Adrenal gland (tissue), 12 donors: ENCODE results near the gene ALB. TPM values are rescaled to one million over a fixed set of nuclear protein-coding genes. Genes with fewer than 3 reads are reported as not detected.

Source experiments
- DNase-seq, 7 donors: peaks; one replicate each; pipeline ENCODE4 v3.0.0-alpha.2; 2019 to 2020
- H3K27ac ChIP-seq, 5 donors: fragments of 200-600 bp; sonication (generic) in 4 of 5; 1 replicate in 3 of 5; 2 replicates in 2 of 5; pipeline versions ENCODE4 v1.5.1 to v1.8.0; 2016 to 2020; ENCODE audit warnings: mild to moderate bottlenecking in 1 of 5
- H3K27me3 ChIP-seq: fragments of 200-600 bp; 2 replicates; pipeline ENCODE4 v1.8.0; 2021
- H3K36me3 ChIP-seq, 2 donors: fragments of 200-600 bp; replicated peaks in 1 of 2; 1 replicate in 1 of 2; 2 replicates in 1 of 2; pipeline versions ENCODE4 v1.5.1 to v1.8.0; 2018 to 2022
- H3K4me1 ChIP-seq, 2 donors: fragments of 200-600 bp; replicated peaks in 1 of 2; 1 replicate in 1 of 2; 2 replicates in 1 of 2; pipeline versions ENCODE4 v1.5.1 to v1.8.0; 2018 to 2021
- H3K4me3 ChIP-seq, 4 donors: fragments of 200-600 bp; sonication (generic) in 3 of 4; one replicate each; pipeline ENCODE4 v1.5.1; 2016 to 2018
- H3K9me3 ChIP-seq, 3 donors: fragments of 200-600 bp; sonication (generic) in 1 of 3; replicated peaks in 1 of 3; 1 replicate in 2 of 3; 2 replicates in 1 of 3; pipeline versions ENCODE4 v1.5.1 to v1.8.0; 2016 to 2021
- CTCF ChIP-seq, 6 experiments: fragments of 450-650 bp in 4 of 6; fragments of 200-600 bp in 2 of 6; sonication (generic) in 1 of 6; IDR thresholded peaks; 1 replicate in 5 of 6; 2 replicates in 1 of 6; pipeline versions ENCODE4 v1.5.1 to v1.8.0; 2016 to 2021; ENCODE audit warnings: antibody characterized with exemption in 6 of 6, mild to moderate bottlenecking in 2 of 6, moderate library complexity in 1 of 6
- POLR2A ChIP-seq, 2 donors: fragments of 450-650 bp; IDR thresholded peaks; one replicate each; pipeline ENCODE4 v1.6.1; 2017; ENCODE audit warnings: antibody characterized with exemption in 2 of 2, mild to moderate bottlenecking in 2 of 2, moderate library complexity in 1 of 2
- WGBS, 4 donors: extraction: QIAGEN DNeasy Blood & Tissue Kit in 2 of 4; methylation state at CpG; one replicate each; pipeline versions ENCODE4 v1.1.5 to v1.1.7; 2013 to 2017; 5-methylcytosine and 5-hydroxymethylcytosine counted together
- intact Hi-C, 2 donors: fragments of 100-400 bp; cut with DNase I; formaldehyde crosslinking; loops; one replicate each; pipeline versions ENCODE4 v1.14.1 to v1.15.0; 2022 to 2023
- polyA plus RNA-seq, 3 donors: library from polyadenylated mRNA; stranded (reverse); fragments of 200-250 nt in 2 of 3; fragments of 350-450 nt in 1 of 3; fragmentation: Illumina TruSeq in 1 of 3; extraction: RNeasy Lipid Tissue Mini Kit (QIAGEN cat#74804) in 1 of 3; gene quantifications; one replicate each; pipeline ENCODE4 v1.2.3, GENCODE V29; 2013 to 2014
- total RNA-seq, 9 donors: library from RNA; depleted of rRNA in 4 of 9; stranded (reverse); fragments of >200 nt in 4 of 9; fragments of 120-200 nt in 1 of 9; fragmentation: NEBNext Ultra II Directional in 1 of 9; extraction: Animal tissue kit (Norgen Biotek cat#: 25700) in 1 of 9; gene quantifications; one replicate each; pipeline versions ENCODE4 v1.1.0 to v1.2.4, GENCODE V29; 2013 to 2023
- donor health status: healthy with polysubstance abuse.
- donor health status: Bipolar disorder and iron deficiency.
- donor health status: DM: yes; HTN: yes; CAD: no.
- donor health status: DM: no; HTN: no; CAD: no.
- donor health status: DM: no; HTN: no; CAD: no.
- donor health status: DM: yes; HTN: yes; CAD: no.

ALB gene
- total and polyA plus RNA-seq, 12 donors: 0.61 to 38.5 (median 5.3) TPM; not detected in 3

GRCh38 chr4:73404457-73404856, 370 bp downstream of the ALB start:
- Histone ChIP-seq H3K27ac (no peak overlapping the region), H3K36me3 (no peaks in the 10 kb centered on the region), H3K27me3 (no peaks in the 10 kb centered on the region), H3K9me3 (no peaks in the 10 kb centered on the region), H3K4me3 (no peak overlapping the region), H3K4me1 (no peaks in the 10 kb centered on the region)
- 97 to 100% (median 99%) methylated on average over 1 of the region's 1 CpG for whole genome bisulfite sequencing, 4 donors
- TF ChIP-seq CTCF (IDR thresholded peaks at IDR 0.05) (no peak), POLR2A (IDR thresholded peaks at IDR 0.05) (no peak)
- intact Hi-C loops: no loop called here
- DNase-seq: no peak

GRCh38 chr4:73405138-73405537, 1.1 kb downstream of the ALB start:
- WGBS, 4 donors: 86 to 94% (median 93%) methylated on average over 2 of the region's 2 CpGs
- intact Hi-C loops: no loop called here
- H3K27ac ChIP-seq: no peak overlapping the region
- no peak for DNase-seq
- H3K27me3 ChIP-seq: no peaks in the 10 kb centered on the region
- H3K36me3 ChIP-seq: no peaks in the 10 kb centered on the region
- TF ChIP-seq POLR2A (IDR thresholded peaks at IDR 0.05): no peak
- TF ChIP-seq CTCF (IDR thresholded peaks at IDR 0.05): no peak
- H3K9me3 ChIP-seq: no peaks in the 10 kb centered on the region
- H3K4me3 ChIP-seq: no peak overlapping the region
- no peaks in the 10 kb centered on the region for H3K4me1 ChIP-seq

- Histone ChIP-seq H3K4me1 (no peaks in the 10 kb centered on the region), H3K27ac (no peak overlapping the region), H3K36me3 (no peaks in the 10 kb centered on the region), H3K27me3 (no peaks in the 10 kb centered on the region), H3K9me3 (no peaks in the 10 kb centered on the region), H3K4me3 (no peak overlapping the region)
- no peak for DNase-seq
- TF ChIP-seq POLR2A (IDR thresholded peaks at IDR 0.05): no peak
- 91 to 100% (median 97%) methylated on average over 1 of the region's 1 CpG for WGBS, 4 donors
- intact Hi-C loops: no loop called here
Measured at GRCh38 chr4:73406548-73406875, 2.4 kb downstream of the ALB start.

GRCh38 chr4:73407227-73407673, 3.2 kb downstream of the ALB start:
- TF ChIP-seq POLR2A (IDR thresholded peaks at IDR 0.05): no peak
- no peak for TF ChIP-seq CTCF (IDR thresholded peaks at IDR 0.05)
- intact Hi-C loops: no loop called here
- WGBS, 4 donors: 92 to 94% (median 92%) methylated on average over 2 of the region's 2 CpGs
- Histone ChIP-seq H3K27me3 (no peaks in the 10 kb centered on the region), H3K4me3 (no peak overlapping the region), H3K36me3 (no peaks in the 10 kb centered on the region), H3K9me3 (no peaks in the 10 kb centered on the region), H3K4me1 (no peaks in the 10 kb centered on the region), H3K27ac (no peak overlapping the region)
- DNase-seq: no peak

- no peak overlapping the region for H3K27ac ChIP-seq
- no peak for DNase-seq
- no peaks in the 10 kb centered on the region for H3K4me1 ChIP-seq
- H3K4me3 ChIP-seq: no peak overlapping the region
- H3K36me3 ChIP-seq: no peaks in the 10 kb centered on the region
- H3K27me3 ChIP-seq: no peaks in the 10 kb centered on the region
- H3K9me3 ChIP-seq: no peaks in the 10 kb centered on the region
- intact Hi-C loops: no loop called here
- TF ChIP-seq POLR2A (IDR thresholded peaks at IDR 0.05): no peak
- TF ChIP-seq CTCF (IDR thresholded peaks at IDR 0.05): no peak
- 78 to 85% (median 78%) methylated on average over 4 of the region's 4 CpGs for WGBS, 4 donors
Measured at GRCh38 chr4:73408181-73408867, 4.2 kb downstream of the ALB start.
